Stimulated activated naive CD4-positive, alpha-beta T cell treated with Interleukin-2 at 50 U/mL for 16 hours (primary cell): ENCODE measurements around the gene LNPEP.

Source experiments
- DNase-seq: peaks from one replicate; lab custom pipeline; 2025; lab: John Stamatoyannopoulos, UW

Gene LNPEP

DNA sequence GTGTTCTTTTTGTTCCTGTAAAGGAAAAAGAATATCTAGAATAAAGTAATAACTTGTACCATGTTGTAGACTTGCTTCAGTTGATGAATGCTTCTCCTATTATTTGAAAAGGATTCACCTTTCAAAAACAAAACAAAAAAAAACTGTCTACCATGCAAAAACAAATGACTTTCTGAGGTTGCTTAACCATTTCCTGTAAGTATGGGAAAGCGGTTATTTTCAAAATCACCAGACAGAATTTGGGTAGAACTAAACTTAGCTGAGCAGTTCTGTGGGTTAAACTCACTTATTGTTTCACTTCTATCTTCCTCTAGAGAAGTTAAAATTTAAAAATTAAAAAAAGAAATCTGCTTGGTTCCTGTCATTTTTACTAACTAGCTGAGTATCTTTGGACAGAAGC lies 25.2 kb downstream of the LNPEP start:
- DNase-seq = no peak

DNA sequence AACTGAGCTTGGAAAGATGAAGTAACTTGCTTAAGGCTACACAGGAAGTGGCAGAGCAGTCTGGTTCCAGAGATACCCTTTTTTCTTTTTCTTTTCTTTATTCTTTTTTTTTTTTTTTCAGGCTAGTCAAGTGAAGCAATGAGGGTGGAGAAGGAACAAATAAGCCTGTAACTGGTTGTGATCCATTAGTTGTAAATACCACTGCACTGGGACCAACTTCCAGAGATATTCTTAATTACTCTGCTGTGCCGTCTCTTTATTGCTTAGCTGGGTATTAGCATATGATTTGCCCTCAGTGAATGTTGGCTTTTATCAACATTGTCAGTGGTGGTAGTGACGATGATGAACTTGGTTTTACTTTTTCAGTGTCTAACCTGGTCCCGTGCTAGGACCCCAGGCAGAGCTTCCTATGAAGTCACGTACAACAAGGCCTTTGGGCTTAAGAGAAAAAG lies 26.7 kb downstream of the LNPEP start:
- no peak for DNase-seq

DNA sequence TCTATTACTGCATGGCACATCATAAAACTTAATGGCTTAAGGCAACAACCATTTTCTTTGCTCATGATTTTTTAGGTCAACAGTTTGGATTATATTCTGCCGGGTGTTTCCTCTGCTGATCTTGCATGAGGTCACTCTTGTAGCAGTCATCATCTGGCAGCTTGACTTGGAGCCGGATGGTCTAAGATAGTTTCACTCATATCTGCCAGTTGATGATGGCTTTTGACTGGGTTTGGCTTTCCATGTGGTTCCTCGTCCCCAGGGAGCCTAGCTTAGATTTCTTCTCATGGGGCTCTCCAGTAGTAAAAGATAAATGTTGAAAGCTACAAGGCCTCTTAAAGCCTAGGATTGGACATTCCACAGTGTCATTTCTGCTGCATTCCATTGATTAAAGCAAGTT lies 27.4 kb downstream of the LNPEP start:
- no peak for DNase-seq

DNA sequence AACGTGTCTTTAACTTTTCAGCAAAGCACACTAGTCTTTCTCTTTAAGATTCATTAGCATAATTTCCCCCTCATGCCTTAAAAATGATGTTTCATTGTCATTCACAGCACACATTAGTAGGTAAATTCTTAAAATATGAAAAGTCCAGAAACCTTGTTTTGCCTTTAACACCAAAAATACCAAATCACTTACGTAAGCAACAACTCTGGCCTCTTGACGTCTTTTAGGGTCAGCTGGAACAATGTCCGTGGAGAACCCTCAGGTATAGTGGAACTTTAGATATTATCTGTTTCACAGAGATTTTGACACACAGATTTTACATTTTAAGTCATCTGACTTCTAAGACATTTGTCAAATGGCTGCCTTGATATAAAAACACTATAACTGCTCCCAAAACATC lies 30.9 kb downstream of the LNPEP start:
- no peak for DNase-seq

DNA sequence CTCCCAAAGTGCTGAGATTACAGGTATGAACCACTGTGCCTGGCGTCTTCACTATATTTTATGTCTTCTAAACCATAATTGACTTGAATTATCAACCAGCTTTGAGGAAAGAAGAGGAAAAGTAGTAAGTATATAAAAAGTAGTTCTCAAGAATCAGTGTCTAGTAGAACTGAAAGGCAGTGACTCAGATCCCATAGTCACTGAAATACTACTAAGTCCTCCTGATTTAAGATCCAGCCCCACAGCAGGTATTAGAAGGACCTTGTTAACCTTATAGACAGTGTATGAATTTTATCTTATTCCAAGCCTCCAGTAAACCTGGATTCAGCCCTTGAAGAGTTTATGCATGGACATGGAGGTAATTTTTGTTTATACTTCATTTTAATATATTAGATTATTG lies 31.5 kb downstream of the LNPEP start:
- no peak for DNase-seq

DNA sequence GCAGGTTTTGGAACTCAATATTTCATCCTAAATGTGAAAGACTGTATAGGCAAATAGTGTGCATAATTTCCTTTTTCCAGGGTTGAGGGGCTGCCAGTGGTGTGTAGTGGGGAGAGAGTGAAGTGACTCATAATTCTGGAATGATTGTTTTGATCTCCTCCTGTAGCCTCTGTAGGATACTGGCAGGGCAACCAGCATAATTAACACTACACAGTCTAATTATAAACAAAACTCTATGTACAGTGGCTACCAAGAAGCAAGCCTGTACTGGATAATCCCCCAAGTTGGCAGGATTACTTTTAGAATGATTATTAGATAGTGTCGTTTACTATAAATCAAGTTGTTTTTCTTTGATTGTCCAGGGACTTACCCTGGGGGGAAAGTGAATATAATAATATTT lies 32.2 kb downstream of the LNPEP start:
- no peak for DNase-seq

DNA sequence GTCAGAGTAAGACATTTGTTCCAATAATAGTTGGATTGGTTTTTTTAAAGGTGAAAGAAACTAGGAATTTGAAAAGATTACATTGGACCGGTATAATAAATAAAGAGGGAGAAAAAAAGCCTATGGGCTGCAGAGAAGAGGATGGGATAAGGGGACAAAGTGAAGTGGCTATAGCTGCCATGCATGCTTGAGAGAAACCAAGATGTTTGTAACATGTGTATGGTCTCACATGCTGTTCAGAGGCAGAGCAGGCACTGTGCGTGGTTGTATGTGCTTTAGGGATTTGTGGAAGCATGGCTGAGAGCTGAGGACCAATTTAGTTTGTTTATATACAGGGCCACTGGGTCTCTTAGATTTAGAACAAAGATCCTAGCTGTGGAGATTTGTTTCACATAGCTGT lies 32.7 kb downstream of the LNPEP start:
- no peak for DNase-seq

DNA sequence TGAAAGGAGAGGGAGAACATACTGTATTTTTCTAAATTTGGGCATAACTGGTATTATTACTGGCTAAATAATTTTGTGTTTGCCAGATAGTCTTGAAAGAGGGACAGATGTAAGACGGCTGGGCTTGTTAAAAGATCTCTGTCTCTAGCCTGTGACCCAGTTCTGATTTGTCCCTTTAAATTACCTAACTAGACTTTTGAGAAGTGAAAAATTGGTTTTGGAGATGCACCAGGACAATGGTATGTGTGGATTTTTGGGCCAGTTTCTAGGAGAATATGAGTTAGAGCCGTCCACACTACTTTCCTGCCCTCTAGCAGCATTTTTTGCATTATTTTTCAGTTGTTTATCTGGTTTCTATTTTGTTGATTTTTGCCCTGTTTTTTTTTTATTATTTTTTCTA lies 33.5 kb downstream of the LNPEP start:
- DNase-seq = no peak

DNA sequence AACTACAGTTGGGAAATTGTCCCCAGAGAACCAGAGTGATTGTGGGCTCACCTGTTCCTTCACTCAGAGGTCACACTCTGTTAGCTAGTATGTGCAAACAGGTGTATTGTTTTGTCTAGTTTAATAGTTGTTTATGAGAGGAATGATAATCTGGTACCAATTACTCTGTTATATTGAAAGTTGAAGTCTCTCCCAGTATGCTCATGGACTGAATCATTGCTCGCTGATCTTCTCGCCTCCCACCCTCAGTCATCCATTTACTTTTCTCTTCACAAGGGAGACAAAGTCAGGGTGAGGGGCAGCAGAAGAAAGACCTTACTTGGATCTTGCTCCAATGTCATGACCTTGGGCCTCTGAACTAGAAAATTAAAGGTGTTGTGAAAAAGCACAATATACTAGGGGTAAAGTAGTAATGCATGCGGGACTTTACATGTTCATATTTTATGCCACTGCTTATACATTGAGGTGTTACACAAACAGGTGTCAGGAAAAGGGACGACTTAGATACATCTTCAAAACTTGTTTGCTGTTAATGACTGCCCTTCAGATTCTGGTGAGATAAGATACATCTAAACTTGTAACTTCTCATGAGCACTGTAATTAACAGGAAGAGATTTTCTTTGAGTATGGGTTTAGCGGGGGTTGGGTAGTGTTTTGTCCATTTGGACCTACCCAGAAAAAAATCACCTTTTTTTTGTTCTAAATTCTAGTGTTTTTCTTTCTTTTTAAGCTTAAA lies 36.9 kb downstream of the LNPEP start:
- no peak for DNase-seq

DNA sequence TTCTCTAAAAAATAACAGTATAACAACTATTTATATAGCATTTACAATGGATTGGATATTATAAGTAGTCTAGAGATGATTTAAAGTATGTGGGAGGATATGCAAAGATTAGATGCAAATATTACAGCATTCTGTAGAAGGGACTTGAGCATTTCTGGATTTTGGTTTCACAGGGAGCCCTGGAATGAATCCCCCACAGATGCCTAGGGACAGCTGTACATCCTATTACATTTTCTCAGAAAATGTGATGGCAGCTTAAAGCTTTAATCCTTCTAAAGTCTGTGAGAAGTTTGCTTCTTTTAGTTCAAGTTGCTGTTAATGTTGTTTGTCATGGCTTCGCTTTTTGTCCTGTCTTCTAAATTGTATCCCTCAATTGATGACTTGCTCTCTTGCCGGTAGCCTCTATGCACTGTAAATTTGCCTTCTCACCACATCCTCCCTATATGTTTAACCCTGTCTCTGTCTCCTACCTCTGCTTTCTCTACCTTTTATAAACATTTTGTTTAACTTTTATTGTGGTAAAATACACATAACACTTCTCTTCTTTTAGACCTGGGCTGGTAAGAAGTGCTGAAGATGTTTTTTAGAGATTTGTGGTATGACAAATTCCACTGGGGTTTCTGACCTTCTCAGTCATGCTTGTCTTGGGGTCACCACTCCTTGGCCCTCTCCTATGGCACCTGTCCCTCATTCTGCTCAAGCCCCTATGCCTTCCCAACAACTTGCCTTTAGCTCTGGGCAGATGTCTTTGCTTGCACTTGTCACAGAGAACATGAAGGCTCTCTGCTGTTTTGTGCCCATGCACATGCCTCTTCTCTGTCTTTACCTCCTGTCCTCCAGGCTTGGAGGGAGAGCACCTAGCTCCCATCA lies 37.9 kb downstream of the LNPEP start:
- DNase-seq = no peak

DNA sequence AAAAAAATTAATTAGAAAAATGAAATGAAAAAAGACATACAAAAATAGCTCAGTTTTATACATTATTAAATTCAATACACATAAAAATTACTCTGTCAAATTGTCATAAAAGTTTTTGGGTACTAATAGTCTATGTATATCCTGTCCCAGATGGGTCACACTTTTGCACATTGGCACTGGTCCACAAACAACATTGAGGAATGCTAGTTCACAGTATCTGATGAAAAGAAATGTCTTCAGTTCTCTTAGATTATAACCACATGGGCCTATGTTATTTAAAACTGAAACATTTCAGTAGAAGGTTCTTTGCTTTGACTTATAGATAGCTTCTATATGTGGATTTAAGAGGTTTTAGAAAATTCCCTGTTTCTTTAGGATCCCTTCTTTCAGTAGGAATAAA lies 39.8 kb downstream of the LNPEP start:
- DNase-seq = no peak

DNA sequence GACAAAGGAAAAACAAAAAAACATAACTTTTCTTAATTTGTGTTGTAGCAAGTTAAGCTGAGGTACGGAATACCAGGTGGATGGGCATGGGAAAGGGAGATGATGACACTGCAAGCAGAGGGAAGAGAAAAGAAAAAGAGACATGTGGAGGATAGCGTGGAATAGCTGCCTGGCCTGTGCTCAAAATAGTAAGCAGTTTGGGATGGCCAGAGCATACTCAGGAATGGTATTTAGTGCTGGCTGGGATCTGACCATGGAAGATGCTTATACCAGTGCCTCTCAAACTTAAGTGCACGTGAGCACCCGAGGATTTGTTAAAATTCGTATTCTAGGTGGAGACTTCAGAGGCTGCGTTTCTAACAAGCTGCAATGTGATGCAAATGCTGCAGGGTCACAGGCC lies 41.3 kb downstream of the LNPEP start:
- DNase-seq = no peak

DNA sequence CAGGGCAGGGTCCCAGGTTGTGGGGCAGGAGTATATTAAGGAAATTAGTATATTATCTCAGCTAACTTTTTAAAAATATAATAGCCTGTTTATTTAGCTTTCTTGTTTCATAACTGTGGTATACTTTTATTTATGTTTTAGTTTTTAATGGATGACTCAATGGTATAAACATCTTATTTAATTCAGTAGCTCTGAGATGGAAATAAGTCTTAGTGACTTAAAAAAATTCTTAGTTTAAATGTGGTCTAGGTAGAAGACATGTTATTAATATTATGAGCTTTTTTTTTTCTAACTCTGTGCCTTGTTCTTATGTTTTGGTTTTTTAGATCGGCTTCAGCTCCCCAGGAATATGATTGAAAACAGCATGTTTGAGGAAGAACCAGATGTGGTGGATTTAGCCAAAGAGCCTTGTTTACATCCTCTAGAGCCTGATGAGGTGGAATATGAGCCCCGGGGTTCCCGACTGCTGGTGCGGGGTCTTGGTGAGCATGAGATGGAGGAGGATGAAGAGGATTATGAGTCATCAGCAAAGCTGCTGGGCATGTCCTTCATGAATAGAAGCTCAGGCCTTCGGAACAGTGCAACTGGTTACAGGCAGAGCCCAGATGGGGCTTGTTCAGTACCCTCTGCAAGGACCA lies 43.1 kb downstream of the LNPEP start:
- no peak for DNase-seq

DNA sequence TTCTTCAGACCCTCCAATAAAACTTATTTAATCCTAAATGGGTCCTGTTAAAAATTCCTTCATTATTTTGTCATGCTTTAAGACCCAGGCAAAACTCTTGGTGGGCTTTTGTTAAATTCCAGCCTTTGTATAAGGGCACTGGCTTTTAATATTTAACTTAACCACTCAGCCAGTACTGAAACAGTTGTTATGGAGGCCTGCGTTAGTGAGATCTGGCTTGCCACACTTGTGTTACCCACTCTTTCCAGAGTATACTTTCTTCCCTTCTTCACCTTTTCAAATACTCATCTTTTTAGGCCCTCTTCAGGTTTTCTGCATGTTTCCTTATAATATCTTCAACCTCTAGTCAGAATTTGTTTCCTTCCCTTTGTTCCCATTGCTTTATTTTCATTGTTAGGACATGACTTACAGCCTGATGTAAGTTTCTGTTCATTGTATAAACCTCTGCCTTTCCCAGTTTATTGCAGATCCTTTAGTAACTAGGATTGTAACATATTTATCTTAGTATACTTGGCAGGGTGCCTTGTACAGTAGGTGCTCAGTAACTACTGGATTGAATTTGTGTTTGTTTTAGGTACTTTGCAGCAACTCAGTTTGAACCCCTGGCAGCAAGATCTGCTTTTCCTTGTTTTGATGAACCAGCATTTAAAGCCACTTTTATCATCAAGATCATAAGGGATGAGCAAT lies 48.8 kb downstream of the LNPEP start:
- DNase-seq = no peak

DNA sequence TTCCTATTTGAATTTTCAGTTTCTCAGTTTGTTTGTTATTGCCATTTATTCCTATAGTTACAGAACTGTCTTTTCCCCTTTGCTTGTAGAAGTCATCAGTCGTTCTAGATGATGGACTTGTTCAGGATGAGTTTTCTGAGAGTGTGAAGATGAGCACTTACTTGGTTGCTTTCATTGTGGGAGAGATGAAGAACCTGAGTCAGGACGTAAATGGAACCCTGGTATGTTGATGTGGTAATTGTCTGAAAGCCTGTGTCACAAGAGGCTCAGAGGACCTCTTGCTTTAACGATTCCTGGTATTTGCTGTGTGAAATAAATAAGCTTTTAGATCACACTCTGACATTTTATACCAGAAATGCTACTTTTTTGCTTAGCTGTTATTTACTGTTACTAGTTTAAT lies 50.6 kb downstream of the LNPEP start:
- DNase-seq = no peak

DNA sequence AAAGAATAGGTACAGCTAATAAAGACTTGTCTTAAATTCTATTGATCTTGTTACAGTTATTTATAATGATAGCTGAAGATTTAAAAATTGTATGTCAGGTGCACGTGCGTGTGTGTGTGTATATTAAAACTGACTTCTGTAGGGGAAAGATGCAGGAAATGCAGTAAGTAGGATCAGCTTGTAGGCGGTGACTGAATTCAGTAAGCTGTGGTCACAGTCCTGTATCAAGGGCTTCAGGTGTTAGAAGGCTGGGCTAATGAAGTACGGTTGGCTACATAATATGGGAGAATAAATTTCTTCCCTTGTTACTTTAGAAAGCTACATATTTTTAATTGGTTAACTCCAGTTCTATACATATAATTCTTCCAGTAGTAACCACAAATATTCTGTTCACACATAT lies 54.2 kb downstream of the LNPEP start:
- DNase-seq = no peak

DNA sequence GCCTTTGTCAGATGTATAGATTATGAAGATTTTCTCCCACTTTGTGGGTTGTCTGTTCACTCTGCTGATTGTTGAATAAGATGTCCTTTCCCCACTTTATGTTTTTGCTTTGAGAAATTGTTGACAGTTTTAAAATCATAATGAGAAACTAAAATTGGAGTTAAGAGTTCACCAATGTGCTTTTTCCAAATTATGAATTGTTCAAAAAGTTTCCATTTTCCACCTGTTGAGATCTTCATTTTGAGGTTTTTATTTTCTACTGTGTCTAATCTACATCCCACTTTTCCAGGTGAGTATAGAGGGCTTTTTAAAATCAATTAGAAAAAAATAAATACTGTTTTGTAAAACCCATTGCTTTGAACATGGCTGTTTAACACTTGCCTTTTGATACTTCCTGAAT lies 55.8 kb downstream of the LNPEP start:
- DNase-seq = no peak

DNA sequence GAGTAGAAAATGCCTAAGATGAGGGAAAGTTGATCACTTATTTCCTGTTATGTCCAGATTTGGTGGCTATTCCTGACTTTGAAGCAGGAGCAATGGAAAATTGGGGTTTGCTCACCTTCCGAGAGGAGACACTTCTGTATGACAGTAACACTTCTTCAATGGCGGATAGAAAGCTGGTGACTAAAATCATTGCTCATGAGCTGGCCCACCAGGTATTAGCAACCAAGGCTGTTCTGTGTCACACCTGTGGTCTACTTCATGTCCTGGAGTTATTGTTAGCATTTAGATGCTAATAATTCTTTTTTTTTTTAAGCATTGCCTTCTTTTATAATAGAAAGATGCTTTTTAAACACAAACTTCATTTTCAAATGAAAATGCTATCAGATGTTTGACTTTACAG lies 57.9 kb downstream of the LNPEP start:
- no peak for DNase-seq

DNA sequence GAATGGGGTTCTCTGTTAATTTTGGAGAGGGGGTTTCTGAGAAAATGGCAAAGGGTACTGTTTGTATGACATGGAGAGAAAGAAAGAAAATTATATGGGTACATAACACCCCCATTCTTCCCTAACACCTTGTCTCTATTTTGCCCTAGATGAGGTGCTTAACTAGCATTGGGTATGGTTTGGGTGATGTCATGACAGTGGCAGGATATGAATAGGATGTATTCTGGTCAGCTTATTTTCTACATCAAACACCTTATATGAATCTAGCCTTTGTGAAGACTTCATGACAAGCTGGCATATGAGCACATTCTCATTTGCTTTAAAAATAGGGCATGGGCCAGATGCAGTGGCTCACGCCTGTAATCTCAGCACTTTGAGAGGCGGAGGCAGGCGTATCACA lies 58.6 kb downstream of the LNPEP start:
- no peak for DNase-seq

DNA sequence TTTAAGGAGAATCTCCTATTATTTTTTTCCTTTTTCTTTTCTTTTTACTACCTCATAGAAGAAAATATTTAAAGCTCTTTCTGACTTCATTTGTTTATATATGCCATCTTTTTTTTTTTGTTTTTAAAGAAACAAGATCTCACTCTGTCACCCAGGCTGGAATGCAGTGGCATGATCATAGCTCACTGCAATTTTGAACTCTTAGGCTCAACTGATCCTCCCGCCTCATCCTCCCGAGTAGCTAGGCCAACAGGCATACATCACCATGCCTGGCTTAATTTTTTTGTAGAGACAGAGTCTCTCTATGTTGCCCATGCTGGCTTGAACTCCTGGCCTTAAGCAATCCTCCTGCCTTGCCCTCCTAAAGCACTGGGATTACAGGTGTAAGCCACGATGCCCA lies 59.5 kb downstream of the LNPEP start:
- DNase-seq = no peak

DNA sequence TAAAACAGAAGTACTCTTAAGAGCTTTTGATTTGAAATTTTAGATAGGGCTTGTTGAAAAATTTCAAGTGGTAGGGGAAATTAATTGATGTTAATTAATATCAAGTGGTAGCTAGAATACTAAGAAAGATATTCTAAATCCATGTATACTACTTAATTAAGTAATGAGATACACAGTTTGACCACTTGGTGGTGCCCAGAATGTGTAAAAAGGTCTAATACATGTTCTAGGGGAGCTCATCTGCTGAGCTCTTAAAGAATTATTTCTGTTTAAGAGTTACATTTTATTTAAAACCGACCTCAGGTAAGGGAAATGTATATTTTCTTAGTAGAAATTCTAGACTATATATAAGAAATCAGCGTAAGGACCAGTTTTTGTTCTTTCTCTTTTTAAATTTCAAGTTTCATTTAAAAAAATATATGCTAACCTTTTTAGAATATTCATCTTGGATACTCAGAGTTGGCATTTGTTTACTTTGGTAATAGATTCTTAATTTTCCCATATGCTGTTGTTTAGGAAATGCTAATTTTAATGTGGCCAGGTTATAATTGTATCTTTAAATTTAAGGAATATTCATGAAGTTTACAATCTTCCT lies 61.5 kb downstream of the LNPEP start:
- DNase-seq = no peak

DNA sequence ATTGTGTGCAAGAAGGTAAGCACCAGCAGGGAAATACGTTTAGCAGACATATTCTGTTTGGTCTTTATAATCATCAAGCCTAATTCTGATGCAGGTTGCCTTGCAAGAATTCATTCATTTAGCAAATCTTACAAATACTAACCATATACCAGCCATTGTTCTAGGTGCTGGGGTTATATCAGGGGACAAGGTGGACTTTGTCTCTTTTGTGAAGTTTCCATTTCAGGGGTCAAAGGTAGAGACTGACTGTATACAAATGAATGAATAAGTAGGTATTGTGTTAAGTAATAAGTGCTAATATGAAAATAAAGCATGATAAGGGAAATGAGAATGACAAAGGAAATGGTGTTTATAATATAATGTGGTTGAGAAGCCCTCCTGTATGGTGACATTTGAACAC lies 64.0 kb downstream of the LNPEP start:
- DNase-seq = no peak
